Esophagus muscularis mucosa (tissue), 4 donors: ENCODE measurements around the gene DCHS1. TPM values are rescaled to one million over a fixed set of nuclear protein-coding genes. Genes with fewer than 3 reads are reported as not detected.
A peak's percentile ranks its signal among the peaks of the same experiment; 100 is the strongest.

Source experiments
- DNase-seq: peaks from one replicate; pipeline ENCODE4 v3.0.0-alpha.2; 2017; ENCODE audit errors: extremely low spot score
- H3K27ac ChIP-seq, 4 donors: fragments of 200-600 bp; sonication (generic); replicated peaks in 1 of 4; 1 replicate in 3 of 4; 2 replicates in 1 of 4; pipeline ENCODE4 v1.5.1; 2016 to 2019; ENCODE audit warnings: mild to moderate bottlenecking in 1 of 4
- H3K27me3 ChIP-seq, 4 donors: fragments of 200-600 bp; sonication (generic); one replicate each; pipeline versions ENCODE4 v1.5.1 to v1.6.0; 2016 to 2019
- H3K36me3 ChIP-seq, 4 donors: fragments of 200-600 bp; sonication (generic); one replicate each; pipeline ENCODE4 v1.5.1; 2016 to 2019
- H3K4me1 ChIP-seq, 4 donors: fragments of 200-600 bp; sonication (generic); one replicate each; pipeline ENCODE4 v1.5.1; 2016 to 2019
- H3K4me3 ChIP-seq, 4 donors: fragments of 200-600 bp; sonication (generic); 1 replicate in 2 of 4; 2 replicates in 2 of 4; pipeline ENCODE4 v1.5.1; 2016 to 2019; ENCODE audit warnings: mild to moderate bottlenecking in 4 of 4, moderate library complexity in 1 of 4
- H3K9me3 ChIP-seq, 4 donors: fragments of 200-600 bp; sonication (generic); 1 replicate in 3 of 4; 2 replicates in 1 of 4; pipeline ENCODE4 v1.5.1; 2016 to 2019
- CTCF ChIP-seq, 3 experiments: fragments of 200-600 bp in 2 of 3; fragments of 450-650 bp in 1 of 3; sonication (generic) in 2 of 3; IDR thresholded peaks; one replicate each; pipeline ENCODE4 v1.5.1; 2017 to 2019; ENCODE audit warnings: antibody characterized with exemption in 3 of 3, mild to moderate bottlenecking in 2 of 3, moderate library complexity in 1 of 3
- EP300 ChIP-seq: sonication (generic); formaldehyde crosslinking; IDR thresholded peaks from one replicate; pipeline ENCODE4 v1.6.1; 2017; ENCODE audit warnings: antibody characterized with exemption
- POLR2A ChIP-seq: fragments of 450-650 bp; IDR thresholded peaks from one replicate; pipeline ENCODE4 v1.6.1; 2017; ENCODE audit warnings: antibody characterized with exemption, moderate library complexity, mild to moderate bottlenecking, low read depth
- POLR2AphosphoS5 ChIP-seq, 2 donors: sonication (generic); formaldehyde crosslinking; IDR thresholded peaks; one replicate each; pipeline ENCODE4 v1.6.1; 2017; ENCODE audit warnings: antibody characterized with exemption in 2 of 2
- WGBS: methylation state at CpG from one replicate; pipeline ENCODE4 v1.1.5; 2018; 5-methylcytosine and 5-hydroxymethylcytosine counted together
- intact Hi-C: fragments of 100-400 bp; cut with DNase I; formaldehyde crosslinking; loops from one replicate; pipeline ENCODE4 v1.15.1; 2023
- total RNA-seq, 4 donors: library from RNA; depleted of rRNA; stranded (reverse); fragments of >200 nt; gene quantifications; one replicate each; pipeline versions ENCODE4 v1.1.0 to v1.2.1, GENCODE V29; 2016

Gene DCHS1
- total RNA-seq, 4 donors from 2014 or later, result 27.0 to 60.9 (median 34.0) TPM

DNA sequence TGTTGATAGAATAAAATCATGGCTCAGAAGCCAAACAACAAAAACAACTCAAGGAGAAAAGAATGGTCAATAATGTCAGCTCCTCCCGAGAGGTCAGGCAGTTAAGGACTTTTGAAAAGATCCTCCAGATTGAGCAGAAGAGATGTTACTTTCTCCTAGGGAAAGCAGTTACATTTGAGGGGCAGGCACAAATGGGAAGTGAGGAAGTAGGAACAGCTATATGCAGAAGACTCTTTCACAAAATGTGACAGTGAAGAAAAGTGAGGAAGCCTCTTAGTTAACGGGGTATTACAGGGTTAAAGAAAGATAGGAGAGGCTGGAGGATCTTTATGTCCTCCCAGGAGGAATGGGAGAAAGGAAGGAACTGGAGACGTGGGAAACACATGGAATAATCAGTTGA lies 3.4 kb downstream of the DCHS1 start:
- no peak overlapping the region for H3K4me3 ChIP-seq
- peak; percentile 50 for DNase-seq
- intact Hi-C loops, result no loop called here
- TF ChIP-seq POLR2A (no peak), CTCF (IDR thresholded peaks at IDR 0.05) (no peak), EP300 (no peak), POLR2AphosphoS5 (IDR thresholded peaks at IDR 0.05) (no peak)
- 59% methylated on average over 3 of the region's 3 CpGs for WGBS
- H3K27me3 ChIP-seq, result no peaks in the 10 kb centered on the region
- peaks cover 21 to 64% (median 43%) of the 10 kb centered on the region in 4 donors for H3K4me1 ChIP-seq
- H3K36me3 ChIP-seq, result no peaks in the 10 kb centered on the region
- no peak overlapping the region for H3K27ac ChIP-seq
- H3K9me3 ChIP-seq, result no peaks in the 10 kb centered on the region

DNA sequence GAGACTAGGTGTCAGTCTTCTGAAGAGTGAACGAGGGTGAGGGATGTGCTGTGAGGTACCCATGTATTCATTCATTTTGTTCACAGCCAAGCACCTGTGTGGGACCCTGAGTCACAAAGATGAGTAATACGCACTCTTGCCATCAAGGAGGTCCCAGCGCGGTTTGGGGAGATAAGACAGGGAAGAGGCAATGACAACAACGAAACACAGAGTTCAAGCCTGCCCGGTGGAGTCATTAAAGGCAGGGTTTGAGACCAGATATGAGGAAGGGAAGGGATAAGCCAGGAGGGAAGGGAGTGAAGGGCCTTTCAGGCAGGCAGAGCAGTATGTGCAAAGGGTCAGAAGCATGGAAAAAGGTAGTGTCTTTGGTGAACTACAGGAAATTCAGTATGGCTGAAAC lies 4.6 kb downstream of the DCHS1 start:
- WGBS, result 83% methylated on average over 6 of the region's 6 CpGs
- intact Hi-C loops, result no loop called here
- TF ChIP-seq POLR2A (no peak), POLR2AphosphoS5 (IDR thresholded peaks at IDR 0.05) (no peak), CTCF (IDR thresholded peaks at IDR 0.05) (no peak), EP300 (no peak)
- Histone ChIP-seq H3K9me3 (no peaks in the 10 kb centered on the region), H3K4me1 (peaks cover 29 to 65% (median 52%) of the 10 kb centered on the region in 4 donors), H3K4me3 (no peak overlapping the region), H3K36me3 (no peaks in the 10 kb centered on the region), H3K27me3 (no peaks in the 10 kb centered on the region), H3K27ac (no peak overlapping the region)
- DNase-seq, result peak; percentile 72

DNA sequence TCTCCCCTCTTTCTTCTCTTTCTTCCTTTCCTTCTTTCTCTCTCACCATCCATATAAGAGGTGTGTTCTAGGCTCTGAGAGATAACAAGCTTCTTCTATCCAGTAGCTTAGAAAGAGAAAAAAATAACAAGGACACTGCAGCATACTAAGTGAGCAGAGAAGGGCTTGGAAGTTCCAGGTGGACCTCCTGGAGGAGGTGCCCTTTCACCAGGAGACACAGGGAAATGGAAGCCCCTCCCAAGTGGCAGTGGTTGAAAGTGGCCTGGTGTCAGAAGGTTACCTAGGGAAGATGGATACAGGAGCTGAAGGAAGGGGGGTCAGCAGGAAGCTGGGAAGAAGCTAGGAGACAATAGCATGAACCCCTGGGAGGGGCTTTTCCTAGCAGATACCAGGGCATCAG lies 5.5 kb downstream of the DCHS1 start:
- Histone ChIP-seq H3K4me3 (no peak overlapping the region), H3K27ac (no peak overlapping the region), H3K36me3 (no peaks in the 10 kb centered on the region), H3K9me3 (no peaks in the 10 kb centered on the region), H3K4me1 (peaks cover 36 to 67% (median 56%) of the 10 kb centered on the region in 4 donors), H3K27me3 (no peaks in the 10 kb centered on the region)
- DNase-seq, result peak; percentile 66
- TF ChIP-seq POLR2AphosphoS5 (IDR thresholded peaks at IDR 0.05), result no peak
- TF ChIP-seq EP300, result no peak
- TF ChIP-seq CTCF (IDR thresholded peaks at IDR 0.05), result no peak
- TF ChIP-seq POLR2A, result no peak
- intact Hi-C loops, result no loop called here

- TF ChIP-seq POLR2AphosphoS5 (IDR thresholded peaks at IDR 0.05), result no peak
- no peak for TF ChIP-seq POLR2A
- TF ChIP-seq EP300, result no peak
- TF ChIP-seq CTCF (IDR thresholded peaks at IDR 0.05), result no peak
- Histone ChIP-seq H3K27me3 (no peaks in the 10 kb centered on the region), H3K36me3 (peaks cover 0 to 4% (median 0%) of the 10 kb centered on the region in 4 donors), H3K4me3 (no peak overlapping the region), H3K4me1 (peaks cover 28 to 55% (median 44%) of the 10 kb centered on the region in 4 donors), H3K9me3 (no peaks in the 10 kb centered on the region), H3K27ac (no peak overlapping the region)
- intact Hi-C loops, result no loop called here
- WGBS, result 72% methylated on average over 1 of the region's 1 CpG
- DNase-seq, result no peak
Observed at GRCh38 chr11:6648501-6648900, 7.1 kb downstream of the DCHS1 start.

- H3K9me3 ChIP-seq, result no peaks in the 10 kb centered on the region
- DNase-seq, result no peak
- H3K27me3 ChIP-seq, result no peaks in the 10 kb centered on the region
- H3K27ac ChIP-seq, result peak overlapping the region; percentile 68 to 78 (median 74)
- H3K4me3 ChIP-seq, result no peak overlapping the region
- H3K4me1 ChIP-seq, result peaks cover 28 to 55% (median 42%) of the 10 kb centered on the region in 4 donors
- intact Hi-C loops, result no loop called here
- 84% methylated on average over 2 of the region's 2 CpGs for WGBS
- peaks cover 0 to 4% (median 0%) of the 10 kb centered on the region in 4 donors for H3K36me3 ChIP-seq
- TF ChIP-seq POLR2A (no peak), POLR2AphosphoS5 (IDR thresholded peaks at IDR 0.05) (no peak), EP300 (no peak), CTCF (IDR thresholded peaks at IDR 0.05) (no peak)
Observed at GRCh38 chr11:6647836-6648235, 7.8 kb downstream of the DCHS1 start.
